22Rv1 (cell line): Measurements from ENCODE around the gene ELAVL4.

Experiments used
- ZFX ChIP-seq: fragments of 450-650 bp; IDR thresholded peaks from 2 replicates; pipeline ENCODE4 v1.6.1; 2017; ENCODE audit warnings: antibody characterized with exemption, borderline replicate concordance
- TF ChIP-seq, protein P1 (sequence below): fragments of 450-650 bp; IDR thresholded peaks from 2 replicates; pipeline ENCODE4 v1.5.1; 2017; ENCODE audit warnings: mild to moderate bottlenecking

DNA sequence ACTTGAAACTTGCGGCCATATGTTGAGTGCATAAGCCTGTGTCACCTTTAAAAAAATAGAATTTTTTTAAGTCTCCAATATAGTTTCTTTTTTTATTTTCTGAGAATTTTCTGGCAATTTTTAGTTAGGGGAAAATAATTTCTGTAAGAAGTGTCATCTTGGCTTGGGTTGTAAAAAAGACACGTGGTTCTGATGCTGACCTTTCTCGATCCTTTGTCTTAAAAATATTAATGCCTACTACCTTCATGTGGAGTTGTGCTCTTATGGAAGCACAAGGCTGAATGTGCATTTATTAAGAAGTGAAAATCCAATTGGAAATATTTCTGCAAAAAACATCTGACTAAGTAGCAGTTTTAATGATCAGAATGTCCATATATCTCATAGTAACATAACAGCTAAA is 3.5 kb downstream of the ELAVL4 start:
- TF ChIP-seq, protein P1, sequence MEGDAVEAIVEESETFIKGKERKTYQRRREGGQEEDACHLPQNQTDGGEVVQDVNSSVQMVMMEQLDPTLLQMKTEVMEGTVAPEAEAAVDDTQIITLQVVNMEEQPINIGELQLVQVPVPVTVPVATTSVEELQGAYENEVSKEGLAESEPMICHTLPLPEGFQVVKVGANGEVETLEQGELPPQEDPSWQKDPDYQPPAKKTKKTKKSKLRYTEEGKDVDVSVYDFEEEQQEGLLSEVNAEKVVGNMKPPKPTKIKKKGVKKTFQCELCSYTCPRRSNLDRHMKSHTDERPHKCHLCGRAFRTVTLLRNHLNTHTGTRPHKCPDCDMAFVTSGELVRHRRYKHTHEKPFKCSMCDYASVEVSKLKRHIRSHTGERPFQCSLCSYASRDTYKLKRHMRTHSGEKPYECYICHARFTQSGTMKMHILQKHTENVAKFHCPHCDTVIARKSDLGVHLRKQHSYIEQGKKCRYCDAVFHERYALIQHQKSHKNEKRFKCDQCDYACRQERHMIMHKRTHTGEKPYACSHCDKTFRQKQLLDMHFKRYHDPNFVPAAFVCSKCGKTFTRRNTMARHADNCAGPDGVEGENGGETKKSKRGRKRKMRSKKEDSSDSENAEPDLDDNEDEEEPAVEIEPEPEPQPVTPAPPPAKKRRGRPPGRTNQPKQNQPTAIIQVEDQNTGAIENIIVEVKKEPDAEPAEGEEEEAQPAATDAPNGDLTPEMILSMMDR: no peak
- no peak for TF ChIP-seq ZFX
